HG03342 (cell line): Measurements from ENCODE around the gene TMEM43.
"Not testable (repeated sequence)": the region's sequence is repeated elsewhere in the genome, so short reads cannot be mapped to it uniquely, and the experiment has no call there.

ENCODE experiments used
- ATAC-seq: cut with Tn5 transposase; IDR thresholded peaks from one replicate; pipeline ENCODE4 v1.9.1; 2021; ENCODE audit warnings: mild to moderate bottlenecking, moderate library complexity; ENCODE audit not compliant: unreplicated experiment

Gene TMEM43

GRCh38 chr3:14120921-14121448 lies 3.9 kb upstream of the TMEM43 start:
- ATAC-seq: not testable (repeated sequence)

- ATAC-seq: no peak
Measured at GRCh38 chr3:14121859-14122258, 3.0 kb upstream of the TMEM43 start.

- ATAC-seq: no peak
Measured at GRCh38 chr3:14122301-14122700, 2.6 kb upstream of the TMEM43 start.

GRCh38 chr3:14123308-14124222 lies 1.3 kb upstream of the TMEM43 start:
- no peak for ATAC-seq

- peak; percentile 35 for ATAC-seq
Measured at GRCh38 chr3:14124223-14124614, 633 bp upstream of the TMEM43 start.

- ATAC-seq: peak; percentile 26
Measured at GRCh38 chr3:14125193-14126016, 553 bp downstream of the TMEM43 start.

- no peak for ATAC-seq
Measured at GRCh38 chr3:14126017-14126886, 1.4 kb downstream of the TMEM43 start.

GRCh38 chr3:14126887-14127505 lies 2.1 kb downstream of the TMEM43 start:
- no peak for ATAC-seq

GRCh38 chr3:14127516-14128161 lies 2.8 kb downstream of the TMEM43 start:
- no peak for ATAC-seq

GRCh38 chr3:14128724-14129123 lies 3.9 kb downstream of the TMEM43 start:
- no peak for ATAC-seq

GRCh38 chr3:14129296-14129695 lies 4.4 kb downstream of the TMEM43 start:
- no peak for ATAC-seq

- ATAC-seq: no peak
Measured at GRCh38 chr3:14130230-14130629, 5.4 kb downstream of the TMEM43 start.

- no peak for ATAC-seq
Measured at GRCh38 chr3:14130707-14131106, 5.9 kb downstream of the TMEM43 start.

GRCh38 chr3:14131134-14131533 lies 6.3 kb downstream of the TMEM43 start:
- ATAC-seq: no peak

GRCh38 chr3:14132120-14132519 lies 7.3 kb downstream of the TMEM43 start:
- ATAC-seq: no peak

GRCh38 chr3:14132689-14133088 lies 7.8 kb downstream of the TMEM43 start:
- no peak for ATAC-seq

GRCh38 chr3:14133188-14133800 lies 8.4 kb downstream of the TMEM43 start:
- no peak for ATAC-seq

GRCh38 chr3:14133876-14134275 lies 9.0 kb downstream of the TMEM43 start:
- ATAC-seq: no peak

- no peak for ATAC-seq
Measured at GRCh38 chr3:14134291-14134690, 9.4 kb downstream of the TMEM43 start.
